ENCODE data around the gene CEPT1.

Gene CEPT1

DNA sequence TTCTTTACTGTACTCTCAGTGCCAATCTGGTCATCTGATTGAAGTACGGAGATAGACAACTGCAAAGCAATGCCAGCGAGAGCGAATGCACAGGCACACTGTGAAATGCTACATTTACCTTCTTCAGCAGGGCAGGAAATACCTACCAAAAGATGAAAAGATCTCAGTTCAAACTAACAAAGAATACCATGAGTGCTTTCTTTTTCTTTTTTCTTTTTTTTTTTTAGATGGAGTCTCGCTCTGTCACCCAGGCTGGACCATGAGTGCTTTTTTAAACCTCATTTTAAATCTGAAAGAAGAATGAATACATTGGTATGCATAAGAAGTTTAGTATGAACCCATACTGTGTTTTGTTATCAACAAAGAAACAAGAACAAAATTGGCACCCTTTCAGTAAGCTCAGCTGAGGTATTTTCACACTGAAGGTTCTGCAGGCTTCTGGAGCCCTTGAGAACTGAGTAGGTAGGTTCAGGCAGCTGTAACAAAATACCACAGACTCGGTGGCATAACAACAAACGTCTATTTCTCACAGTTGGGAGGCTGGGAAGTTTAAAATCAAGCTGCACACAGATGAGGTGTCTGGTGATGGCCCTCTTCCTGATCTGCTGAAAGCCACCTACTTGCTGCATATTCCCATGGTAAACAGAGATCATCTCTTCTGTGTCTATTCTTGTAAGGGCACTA lies 85.8 kb downstream of the CEPT1 start:
- in situ Hi-C loops (cut with HindIII; ENCODE audit: low sequenced_read_pairs) = no loop called here

DNA sequence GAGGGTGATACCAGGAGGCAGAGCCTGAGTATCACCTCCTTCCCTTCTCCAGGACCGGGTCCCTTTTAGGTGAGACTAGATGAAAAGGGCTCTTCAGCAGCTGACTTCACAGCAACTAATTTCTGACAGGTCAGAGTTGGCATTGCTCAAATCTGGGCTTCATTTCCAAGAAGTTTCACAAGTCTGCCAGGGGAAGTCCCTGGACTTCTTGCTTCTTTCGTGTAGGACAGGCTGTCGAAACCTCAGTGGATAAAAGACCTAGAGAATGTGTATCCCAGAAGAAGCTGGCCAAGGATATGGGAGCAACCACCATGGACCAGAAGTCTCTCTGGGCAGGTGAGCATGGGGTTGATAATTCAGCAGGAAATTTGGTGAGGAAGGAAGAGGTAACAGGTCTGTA lies 87.4 kb downstream of the CEPT1 start, which contains the start of gene CHI3L2:
Gene CHI3L2, plus strand, starts transcription at position 280 of the 400 bp plus-strand sequence. Its CDS starts 17 bp downstream, at position 297.
- in situ Hi-C loops (cut with HindIII; ENCODE audit: low sequenced_read_pairs) = no loop called here

DNA sequence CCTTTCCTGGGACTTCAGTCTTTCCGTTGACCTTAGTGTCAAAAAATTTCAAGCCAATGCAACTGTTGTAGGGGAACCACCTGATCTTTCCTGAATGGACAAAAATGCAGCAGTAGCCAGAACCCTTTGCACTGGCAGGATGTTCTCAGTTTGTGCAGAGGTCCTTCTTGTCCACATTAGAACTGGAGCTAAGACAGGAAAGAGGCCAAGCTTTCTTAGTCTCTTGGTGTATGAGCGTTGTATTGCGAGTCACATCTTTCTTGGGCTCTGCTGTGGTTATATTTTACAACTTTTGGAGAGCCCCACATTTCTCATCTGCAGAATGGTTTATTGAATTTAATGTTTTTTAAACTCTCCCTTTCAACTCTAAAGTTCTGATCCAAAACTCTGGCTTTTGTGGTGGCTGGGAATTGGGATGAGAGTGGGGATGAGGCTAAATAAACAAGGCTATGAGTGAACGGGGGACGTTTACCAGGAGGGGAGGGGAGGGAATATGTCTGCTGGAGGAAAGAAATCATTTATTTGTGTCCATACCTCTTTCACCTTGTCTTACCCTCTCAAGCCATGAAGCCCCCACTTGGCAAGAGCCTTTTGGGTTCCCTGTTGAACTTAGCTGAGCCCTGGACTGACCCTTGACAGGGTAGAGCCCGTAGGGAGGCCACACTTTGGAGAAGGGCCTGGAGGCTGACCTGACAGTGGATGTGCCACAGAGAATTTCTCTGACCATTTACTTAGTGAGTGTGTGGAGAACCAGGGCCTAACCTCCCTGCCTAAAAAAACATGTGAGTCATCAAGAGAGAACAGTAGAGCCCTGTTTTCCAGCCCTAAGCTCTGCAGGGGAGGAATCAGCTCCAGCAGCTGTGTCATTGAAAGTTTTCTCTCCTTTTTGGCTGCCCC lies 88.1 kb downstream of the CEPT1 start:
- in situ Hi-C loops (cut with HindIII; ENCODE audit: low sequenced_read_pairs) = no loop called here

DNA sequence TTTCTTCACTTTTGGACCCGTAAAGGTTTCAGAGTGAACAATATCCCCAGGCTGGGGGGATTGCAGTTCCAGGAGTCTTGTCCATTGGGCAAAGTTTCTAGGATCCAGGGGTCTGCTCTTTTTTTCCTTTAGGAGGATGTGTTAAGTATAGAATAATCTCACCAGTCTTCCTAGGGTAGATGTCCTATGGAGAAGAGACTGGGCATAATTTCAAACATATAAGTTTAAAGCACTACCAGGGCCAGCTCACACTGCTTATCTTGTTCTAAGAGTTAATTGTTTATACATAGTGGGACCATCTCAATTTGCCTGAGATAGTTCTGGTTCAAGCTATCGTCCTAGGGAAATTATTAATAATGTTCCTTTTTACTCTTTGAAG lies 88.7 kb downstream of the CEPT1 start:
- in situ Hi-C loops (cut with HindIII; ENCODE audit: low sequenced_read_pairs) = no loop called here

DNA sequence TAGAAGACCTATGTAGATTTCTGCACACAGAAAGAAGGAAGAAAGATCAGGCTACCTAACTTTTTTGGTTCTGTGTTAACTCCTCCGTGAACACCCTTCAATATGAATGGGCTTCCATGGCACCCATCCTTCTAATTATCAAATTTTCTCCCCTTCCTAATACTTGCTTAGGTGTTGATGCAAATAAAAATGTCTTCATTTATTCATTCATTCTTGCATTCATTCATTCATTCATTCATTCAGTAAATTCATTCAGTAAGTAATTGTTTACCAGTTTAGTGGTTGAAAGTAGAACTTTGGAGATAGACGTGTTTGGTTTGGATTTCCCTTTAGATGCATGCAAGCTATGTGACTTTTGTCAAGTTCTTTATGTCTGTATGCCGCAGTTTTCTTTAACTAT lies 92.1 kb downstream of the CEPT1 start:
- in situ Hi-C loops (cut with HindIII; ENCODE audit: low sequenced_read_pairs) = no loop called here

DNA sequence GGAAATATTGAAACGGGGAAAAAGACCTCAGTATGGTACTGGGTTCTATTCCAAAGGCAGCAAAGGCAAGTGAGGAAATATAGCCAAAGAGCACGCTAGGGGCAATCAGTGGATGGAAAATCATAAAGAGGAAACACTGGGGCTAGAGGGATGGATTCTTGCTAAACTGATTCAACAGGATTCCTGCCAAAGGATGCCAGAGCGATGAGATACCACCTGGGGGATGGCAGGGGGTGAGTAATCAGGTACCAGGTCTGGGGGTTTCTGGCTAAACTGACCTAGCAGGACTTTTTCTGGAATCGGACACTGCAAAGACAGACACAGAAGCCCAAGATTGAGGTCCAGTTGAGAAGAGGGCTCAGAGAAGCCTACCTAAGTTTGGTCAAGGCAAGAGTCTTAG lies 94.2 kb downstream of the CEPT1 start:
- in situ Hi-C loops (cut with HindIII; ENCODE audit: low sequenced_read_pairs) = no loop called here
